ENCODE results near the gene FBF1.

- TF ChIP-seq, protein P1, sequence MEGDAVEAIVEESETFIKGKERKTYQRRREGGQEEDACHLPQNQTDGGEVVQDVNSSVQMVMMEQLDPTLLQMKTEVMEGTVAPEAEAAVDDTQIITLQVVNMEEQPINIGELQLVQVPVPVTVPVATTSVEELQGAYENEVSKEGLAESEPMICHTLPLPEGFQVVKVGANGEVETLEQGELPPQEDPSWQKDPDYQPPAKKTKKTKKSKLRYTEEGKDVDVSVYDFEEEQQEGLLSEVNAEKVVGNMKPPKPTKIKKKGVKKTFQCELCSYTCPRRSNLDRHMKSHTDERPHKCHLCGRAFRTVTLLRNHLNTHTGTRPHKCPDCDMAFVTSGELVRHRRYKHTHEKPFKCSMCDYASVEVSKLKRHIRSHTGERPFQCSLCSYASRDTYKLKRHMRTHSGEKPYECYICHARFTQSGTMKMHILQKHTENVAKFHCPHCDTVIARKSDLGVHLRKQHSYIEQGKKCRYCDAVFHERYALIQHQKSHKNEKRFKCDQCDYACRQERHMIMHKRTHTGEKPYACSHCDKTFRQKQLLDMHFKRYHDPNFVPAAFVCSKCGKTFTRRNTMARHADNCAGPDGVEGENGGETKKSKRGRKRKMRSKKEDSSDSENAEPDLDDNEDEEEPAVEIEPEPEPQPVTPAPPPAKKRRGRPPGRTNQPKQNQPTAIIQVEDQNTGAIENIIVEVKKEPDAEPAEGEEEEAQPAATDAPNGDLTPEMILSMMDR (conservative IDR thresholded peaks at IDR 0.05; ENCODE audit: low read depth, low read length), result no peak
- TF ChIP-seq POLR2A (IDR thresholded peaks at IDR 0.05; ENCODE audit: low read depth, low read length) (no peak), MXI1 (IDR thresholded peaks at IDR 0.05; ENCODE audit: borderline replicate concordance, low read depth, low read length) (no peak), RCOR1 (IDR thresholded peaks at IDR 0.05; ENCODE audit: insufficient replicate concordance, low read length) (no peak), SMC3 (IDR thresholded peaks at IDR 0.05; ENCODE audit: low read depth, low read length) (no peak), CHD1 (IDR thresholded peaks at IDR 0.05; ENCODE audit: low read depth, low read length) (no peak), MAZ (IDR thresholded peaks at IDR 0.05; ENCODE audit: borderline replicate concordance, low read depth, low read length) (no peak), RAD21 (IDR thresholded peaks at IDR 0.05; ENCODE audit: low read length) (no peak), RFX5 (IDR thresholded peaks at IDR 0.05; ENCODE audit: low read depth, low read length) (no peak), CEBPB (IDR thresholded peaks at IDR 0.05; ENCODE audit: low read depth, low read length) (no peak), USF2 (IDR thresholded peaks at IDR 0.05; ENCODE audit: low read depth, low read length) (no peak)
Measured at GRCh38 chr17:75908201-75908600, 32.6 kb downstream of the FBF1 start.
